HG02798 (cell line): ENCODE results near the gene SNCB.

Experiments used
- ATAC-seq: cut with Tn5 transposase; IDR thresholded peaks from one replicate; pipeline ENCODE4 v1.9.1; 2021; ENCODE audit warnings: mild to moderate bottlenecking; ENCODE audit not compliant: unreplicated experiment, poor library complexity

SNCB gene

DNA sequence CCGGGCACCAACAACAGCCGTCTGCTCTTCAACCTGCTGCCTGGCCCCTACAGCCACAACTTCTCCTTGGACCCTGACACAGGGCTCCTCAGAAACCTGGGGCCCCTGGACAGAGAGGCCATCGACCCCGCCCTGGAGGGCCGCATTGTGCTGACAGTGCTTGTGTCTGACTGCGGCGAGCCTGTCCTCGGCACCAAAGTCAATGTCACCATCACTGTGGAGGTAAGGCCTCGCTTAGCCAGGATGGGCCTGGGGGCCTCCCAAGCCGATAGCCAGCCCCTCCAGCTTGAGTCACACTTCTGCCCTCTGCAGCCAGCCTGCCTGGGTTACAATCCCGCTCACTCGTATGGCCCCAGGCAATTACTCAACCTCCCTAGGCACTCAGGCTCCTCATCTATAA is 49.0 kb downstream of the SNCB start:
- ATAC-seq, result no peak

DNA sequence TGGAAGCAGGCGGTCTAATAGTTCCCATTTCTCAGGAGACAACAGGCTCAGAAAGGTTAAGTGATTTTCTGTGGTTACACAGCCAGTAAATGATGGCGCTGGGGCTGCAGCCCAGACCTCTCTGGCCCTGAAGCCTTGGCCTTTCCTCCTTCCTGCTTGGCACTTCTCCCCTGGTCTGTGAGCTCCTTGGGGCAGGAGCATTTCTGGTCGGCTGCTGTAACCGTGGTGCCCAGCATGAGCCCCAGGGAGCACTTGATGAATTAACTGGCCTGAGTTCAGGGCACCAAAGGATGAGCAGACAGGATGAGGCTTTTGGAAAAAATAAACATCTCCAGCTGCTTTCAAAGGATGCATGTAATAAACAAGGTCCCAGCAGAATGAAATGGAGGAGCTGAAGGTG is 51.0 kb downstream of the SNCB start:
- no peak for ATAC-seq

DNA sequence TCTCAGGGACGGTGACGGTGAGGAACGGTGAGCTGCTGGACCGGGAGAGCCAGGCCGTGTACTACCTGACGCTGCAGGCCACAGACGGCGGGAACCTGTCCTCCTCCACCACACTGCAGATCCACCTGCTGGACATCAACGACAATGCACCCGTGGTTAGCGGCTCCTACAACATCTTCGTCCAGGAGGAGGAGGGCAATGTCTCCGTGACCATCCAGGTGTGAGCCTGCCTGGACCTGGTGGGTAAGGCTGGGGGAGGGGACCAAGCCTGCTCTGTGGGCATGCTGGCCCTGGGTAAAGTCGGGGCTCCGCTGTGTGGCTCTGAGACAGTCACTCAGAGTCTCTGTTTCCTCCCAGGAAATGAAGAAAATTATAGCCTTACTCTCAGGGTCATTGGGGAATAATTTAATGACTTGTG is 51.9 kb downstream of the SNCB start:
- ATAC-seq, result peak; percentile 42

DNA sequence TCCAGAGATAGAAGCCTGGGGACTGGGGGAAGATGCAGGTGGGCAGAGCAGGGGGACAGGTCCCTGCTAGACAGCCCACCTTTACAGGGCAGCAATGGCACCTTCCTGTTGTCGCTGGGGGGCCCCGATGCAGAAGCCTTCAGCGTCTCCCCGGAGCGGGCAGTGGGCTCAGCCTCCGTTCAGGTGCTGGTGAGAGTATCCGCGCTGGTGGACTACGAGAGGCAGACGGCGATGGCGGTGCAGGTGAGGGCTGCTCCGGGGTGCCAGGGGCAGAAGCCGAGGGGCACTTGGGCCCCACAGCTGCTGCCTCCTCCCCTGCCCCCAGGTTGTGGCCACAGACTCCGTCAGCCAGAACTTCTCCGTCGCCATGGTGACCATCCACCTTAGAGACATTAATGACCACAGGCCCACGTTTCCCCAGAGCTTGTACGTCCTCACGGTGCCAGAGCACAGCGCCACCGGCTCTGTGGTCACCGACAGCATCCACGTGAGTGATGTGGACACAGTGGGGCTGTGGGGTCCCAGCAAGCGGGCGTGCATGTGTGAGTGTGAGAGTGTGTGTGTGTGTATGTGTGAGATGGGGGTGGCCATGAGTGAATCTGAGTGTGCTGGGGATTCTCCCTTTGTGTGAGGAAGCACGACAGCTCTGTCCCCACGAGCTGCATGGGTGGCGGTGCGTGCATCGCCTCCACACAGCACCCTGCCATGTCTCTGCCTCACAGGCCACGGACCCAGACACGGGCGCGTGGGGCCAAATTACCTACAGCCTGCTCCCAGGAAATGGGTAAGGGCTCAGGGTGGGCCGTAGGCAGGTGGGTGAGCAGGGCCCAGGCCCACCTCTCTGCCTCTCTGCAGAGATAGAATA is 52.8 kb downstream of the SNCB start:
- ATAC-seq, result no peak

DNA sequence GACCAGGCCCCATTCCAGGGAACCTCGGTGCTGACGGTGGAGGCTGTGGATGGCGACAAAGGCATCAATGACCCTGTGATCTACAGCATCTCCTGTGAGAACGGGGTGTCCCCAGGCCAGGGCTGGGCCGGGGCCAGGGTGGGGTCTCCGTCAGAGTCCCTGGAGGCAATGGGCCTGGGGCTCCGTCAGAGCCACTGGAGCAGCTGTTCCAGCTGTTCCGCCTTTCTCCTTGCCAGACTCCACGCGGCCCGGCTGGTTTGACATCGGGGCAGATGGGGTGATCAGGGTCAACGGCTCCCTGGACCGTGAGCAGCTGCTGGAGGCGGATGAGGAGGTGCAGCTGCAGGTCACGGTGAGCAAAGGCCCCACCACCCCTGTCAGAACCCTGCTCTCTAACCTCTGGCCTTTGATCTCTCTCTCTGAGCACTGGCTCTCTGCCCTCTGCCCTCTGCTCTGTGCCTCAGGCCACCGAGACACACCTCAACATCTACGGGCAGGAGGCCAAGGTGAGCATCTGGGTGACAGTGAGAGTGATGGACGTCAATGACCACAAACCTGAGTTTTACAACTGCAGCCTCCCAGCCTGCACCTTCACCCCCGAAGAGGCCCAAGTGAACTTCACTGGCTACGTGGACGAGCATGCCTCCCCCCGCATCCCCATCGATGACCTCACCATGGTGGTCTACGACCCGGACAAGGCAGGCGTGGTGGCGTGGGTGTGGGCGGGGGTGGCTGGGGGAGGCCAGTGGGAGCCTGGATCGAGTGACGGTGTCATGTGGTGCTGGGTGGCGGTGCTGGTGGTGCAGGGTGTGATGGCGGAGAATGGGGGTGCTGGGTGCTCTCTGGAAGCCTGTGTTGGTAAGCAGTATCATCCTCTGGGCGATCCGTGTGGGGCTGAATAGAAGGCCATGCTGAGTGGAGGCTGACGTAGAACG is 54.6 kb downstream of the SNCB start:
- ATAC-seq, result no peak

DNA sequence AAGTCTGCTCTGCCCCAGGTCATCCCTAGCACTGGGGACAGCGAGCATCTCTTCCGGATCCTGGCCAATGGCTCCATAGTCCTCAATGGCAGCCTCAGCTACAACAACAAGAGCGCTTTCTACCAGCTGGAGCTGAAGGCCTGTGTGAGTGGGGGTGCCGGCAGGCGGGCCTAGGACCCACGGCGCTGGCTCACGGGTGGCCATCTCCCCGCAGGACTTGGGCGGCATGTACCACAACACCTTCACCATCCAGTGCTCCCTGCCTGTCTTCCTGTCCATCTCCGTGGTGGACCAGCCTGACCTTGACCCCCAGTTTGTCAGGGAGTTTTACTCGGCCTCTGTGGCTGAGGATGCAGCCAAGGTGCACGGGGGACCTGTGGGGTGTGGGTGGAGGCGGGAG is 55.3 kb downstream of the SNCB start:
- ATAC-seq, result no peak

DNA sequence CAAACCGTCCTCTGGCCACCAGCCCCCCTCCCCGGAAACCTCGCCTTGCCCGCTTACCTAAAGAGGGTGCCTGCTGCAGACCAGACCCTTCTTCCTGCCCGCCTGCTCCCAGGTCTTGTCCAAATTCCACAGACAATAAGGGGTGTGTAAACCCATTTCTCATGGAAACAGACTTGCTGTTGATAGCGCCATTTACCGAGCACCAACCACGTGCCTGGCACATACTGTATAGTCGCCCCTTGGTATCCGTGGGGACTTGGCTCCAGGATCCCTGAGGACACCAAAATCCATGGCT is 56.1 kb downstream of the SNCB start:
- ATAC-seq, result no peak

DNA sequence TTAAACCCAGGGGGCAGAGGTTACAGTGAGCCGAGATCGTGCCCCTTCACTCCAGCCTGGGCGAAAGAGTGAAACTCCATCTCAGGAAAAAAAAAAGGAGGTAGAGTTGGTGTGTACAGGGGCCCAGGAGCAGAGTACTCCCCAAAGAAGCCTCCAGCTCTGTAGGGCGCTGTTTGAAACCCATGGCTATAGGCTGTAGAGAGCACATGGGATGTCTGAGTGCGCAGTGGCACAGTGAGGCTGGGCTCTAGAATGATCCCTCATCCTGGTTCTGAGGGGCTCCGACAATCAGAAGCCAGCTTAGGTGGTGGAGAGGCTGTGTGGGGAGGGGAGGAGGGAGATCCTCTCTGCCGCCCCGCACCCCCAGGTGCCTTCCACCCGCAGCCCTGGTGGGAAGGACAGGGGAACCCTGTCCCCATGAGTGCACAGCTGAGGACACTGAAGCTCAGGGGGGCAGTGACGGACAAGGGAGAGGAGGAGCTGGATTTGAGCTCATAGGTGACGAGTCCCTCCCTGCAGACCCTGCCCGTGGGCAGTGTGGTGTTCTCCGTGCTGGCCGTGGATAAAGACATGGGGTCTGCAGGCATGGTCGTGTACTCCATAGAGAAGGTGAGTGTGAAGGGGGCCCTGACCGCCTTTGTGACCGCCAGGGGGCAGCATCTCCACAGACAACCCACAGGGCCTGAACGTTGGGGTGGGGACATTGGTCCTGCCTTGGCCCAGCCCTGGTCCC is 56.6 kb downstream of the SNCB start:
- no peak for ATAC-seq
